ENCODE results near the gene HECTD2.

DNA sequence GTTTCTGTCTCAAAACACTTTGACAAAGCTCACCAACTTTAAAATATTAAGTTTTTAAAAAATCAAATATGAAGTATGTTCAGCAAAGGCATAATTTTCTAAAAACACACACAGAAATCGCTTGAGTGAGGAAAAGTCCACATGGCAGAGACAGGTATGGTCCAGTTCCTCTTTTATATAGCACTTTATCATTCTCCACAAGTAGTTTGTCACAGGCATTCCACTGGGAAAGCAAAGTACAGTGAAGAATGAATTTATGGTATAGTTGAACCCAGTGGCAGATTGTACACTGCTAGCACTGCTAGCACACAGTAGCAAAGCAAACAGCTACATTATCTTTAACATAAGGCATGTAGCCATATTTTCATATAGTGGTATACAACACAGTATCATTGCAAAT is 102.3 kb downstream of the HECTD2 start:
- TF ChIP-seq EZH2 (IDR thresholded peaks at IDR 0.05) (no peak), POLR2AphosphoS5 (IDR thresholded peaks at IDR 0.05; ENCODE audit: borderline replicate concordance, low read depth, low read length) (no peak), FOXP2 (optimal IDR thresholded peaks at IDR 0.05; ENCODE audit: control extremely low read depth, extremely low read length, insufficient read depth) (no peak)
